Heart right ventricle (tissue), 16 donors: ENCODE data around the gene TCOF1. TPM values are rescaled to one million over a fixed set of nuclear protein-coding genes. Genes with fewer than 3 reads are reported as not detected.
A peak's percentile ranks its signal among the peaks of the same experiment; 100 is the strongest.

Experiments used
- ATAC-seq, 8 donors: fragments of 200-7000 bp; cut with Tn5 transposase; one replicate each; pipeline ENCODE4 v1.9.1; 2020; ENCODE audit warnings: mild to moderate bottlenecking in 8 of 8, moderate library complexity in 8 of 8, moderate number of reproducible peaks in 1 of 8
- DNase-seq, 2 donors: peaks; one replicate each; pipeline ENCODE4 v3.0.0-alpha.2; 2020
- H3K27ac ChIP-seq, 10 donors: fragments of 200-600 bp; sonication (generic) in 2 of 10; one replicate each; pipeline versions ENCODE4 v1.5.0 to v1.8.0; 2020 to 2022; ENCODE audit warnings: mild to moderate bottlenecking in 3 of 10
- H3K27me3 ChIP-seq, 7 donors: fragments of 200-600 bp; one replicate each; pipeline ENCODE4 v1.8.0; 2021 to 2022; ENCODE audit warnings: mild to moderate bottlenecking in 2 of 7
- H3K36me3 ChIP-seq, 9 donors: fragments of 200-600 bp; sonication (generic) in 1 of 9; one replicate each; pipeline versions ENCODE4 v1.5.0 to v1.8.0; 2020 to 2022; ENCODE audit warnings: mild to moderate bottlenecking in 2 of 9
- H3K4me1 ChIP-seq, 9 donors: fragments of 200-600 bp; sonication (generic) in 1 of 9; one replicate each; pipeline versions ENCODE4 v1.5.0 to v1.8.0; 2020 to 2022; ENCODE audit warnings: mild to moderate bottlenecking in 4 of 9
- H3K4me3 ChIP-seq, 10 donors: fragments of 200-600 bp; sonication (generic) in 2 of 10; one replicate each; pipeline versions ENCODE4 v1.5.0 to v1.8.0; 2020 to 2022; ENCODE audit warnings: mild to moderate bottlenecking in 7 of 10, moderate library complexity in 2 of 10
- H3K9me3 ChIP-seq, 11 donors: fragments of 200-600 bp in 10 of 11; sonication (generic) in 2 of 11; one replicate each; pipeline versions ENCODE4 v1.5.0 to v1.8.0; 2013 to 2022; ENCODE audit warnings: mild to moderate bottlenecking in 2 of 11, control low read depth in 1 of 11, moderate library complexity in 1 of 11
- CTCF ChIP-seq, 9 donors: fragments of 200-600 bp; sonication (generic) in 2 of 9; IDR thresholded peaks; one replicate each; pipeline versions ENCODE4 v1.5.0 to v1.8.0; 2021 to 2022; ENCODE audit warnings: antibody characterized with exemption in 9 of 9, mild to moderate bottlenecking in 5 of 9, moderate library complexity in 1 of 9
- WGBS, 2 donors: extraction: QIAGEN DNeasy Blood & Tissue Kit; methylation state at CpG; one replicate each; pipeline ENCODE4 v1.1.7; 2013; ENCODE audit warnings: inconsistent platforms in 1 of 2; 5-methylcytosine and 5-hydroxymethylcytosine counted together
- intact Hi-C, 10 donors: fragments of 100-400 bp; cut with DNase I; formaldehyde crosslinking; loops; one replicate each; pipeline versions ENCODE4 v1.11.1 to v1.14.2; 2022
- polyA plus RNA-seq, 2 donors: library from polyadenylated mRNA; stranded (reverse); fragments of 200-250 nt; gene quantifications; one replicate each; pipeline ENCODE4 v1.2.3, GENCODE V29; 2013
- total RNA-seq, 10 donors: library from RNA; stranded (reverse); fragmentation: NEBNext Ultra II Directional in 3 of 10; extraction: Animal tissue kit (Norgen Biotek cat#: 25700) in 3 of 10; gene quantifications; one replicate each; pipeline versions ENCODE4 v1.2.1 to v1.2.4, GENCODE V29; 2021 to 2023
- donor health status: Arrhythmogenic right ventricular cardiomyopathy.
- donor health status: ischemic (EF 13 %, LVEDD 7.1; RV severe dilation, severe dysfunction).
- donor health status: healthy with polysubstance abuse.
- donor health status: DM: no; HTN: yes; CAD: no.
- donor health status: DM: no; HTN: no; CAD: no.
- donor health status: ischemic (EF 25% LVEDD 6.9; RV normal size, moderate dysfunction).
- donor health status: ischemic (EF 25% LVEDD 5.7; RV mildly dilated, moderate dysfunction).
- donor health status: healthy.
- donor health status: DM: yes; HTN: yes; CAD: no.
- donor health status: Ischemic cardiomyopathy.
- donor health status: ischemic (EF 35%, LVEDD 5.7; RV mildly dilated, moderate dysfunction).
- donor health status: nonischemic (EF 11% LVEDD 7.7; RV severe dilation, severe dysfunction).
- donor health status: DM: yes; HTN: yes; CAD: no.
- donor health status: PGD.
- donor health status: ischemic (EF 29% LVEDD 5.4; RV normal size, mild dysfunction).
- donor health status: nonischemic (EF 23%, LVEDD 6.1; RV moderate dilation, normal function).

TCOF1 gene
- total and polyA plus RNA-seq, 12 donors = 12.4 to 21.3 (median 14.1) TPM

- Histone ChIP-seq H3K4me1 (peaks cover 4 to 34% (median 16%) of the 10 kb centered on the region in 9 donors), H3K27me3 (no peaks in the 10 kb centered on the region), H3K4me3 (no peak overlapping the region), H3K36me3 (no peaks in the 10 kb centered on the region), H3K27ac (peak overlapping the region in 7 of 10 donors; percentile 16 to 69 (median 42)), H3K9me3 (no peaks in the 10 kb centered on the region)
- intact Hi-C loops = loop anchor here in 7 of 10 donors (5.0 to 10.0 kb wide), 5 partner anchors 34 to 297 kb away; partner anchors contain the start of genes CDX1 (in 1 of the 7) and TCOF1 (in 1 of the 7)
- DNase-seq (no peak), ATAC-seq (no peak)
- TF ChIP-seq CTCF (IDR thresholded peaks at IDR 0.05) = no peak
- WGBS, 2 donors = 42 to 50% methylated on average over 4 of the region's 4 CpGs
These were observed 74.1 kb downstream of the TCOF1 start for GRCh38 chr5:150431574-150431973.

- TF ChIP-seq CTCF (IDR thresholded peaks at IDR 0.05) = no peak
- no peak overlapping the region for H3K4me3 ChIP-seq
- intact Hi-C loops = loop anchor here in 7 of 10 donors (5.0 to 10.0 kb wide), 5 partner anchors 37 to 300 kb away; partner anchors contain the start of genes CDX1 (in 1 of the 7) and TCOF1 (in 1 of the 7)
- H3K36me3 ChIP-seq = no peaks in the 10 kb centered on the region
- H3K27me3 ChIP-seq = no peaks in the 10 kb centered on the region
- H3K4me1 ChIP-seq = peaks cover 0 to 19% (median 8%) of the 10 kb centered on the region in 9 donors
- ATAC-seq (no peak), DNase-seq (no peak)
- 67 to 68% methylated on average over 6 of the region's 6 CpGs for WGBS, 2 donors
- no peaks in the 10 kb centered on the region for H3K9me3 ChIP-seq
- H3K27ac ChIP-seq = no peak overlapping the region
These were observed 77.0 kb downstream of the TCOF1 start for GRCh38 chr5:150434464-150434863.

- intact Hi-C loops = loop anchor here in 9 of 10 donors (1.0 to 10.0 kb wide), 7 partner anchors 34 to 301 kb away; partner anchors contain the start of genes CDX1 (in 1 of the 9) and TCOF1 (in 1 of the 9)
- TF ChIP-seq CTCF (IDR thresholded peaks at IDR 0.05) = peak; percentile 81 to 93 (median 90)
- ATAC-seq (peak; percentile 79 to 90 (median 90)), DNase-seq (peak; percentile 77 to 90)
- Histone ChIP-seq H3K27ac (no peak overlapping the region), H3K4me3 (no peak overlapping the region), H3K36me3 (peaks cover 0 to 5% (median 0%) of the 10 kb centered on the region in 9 donors), H3K27me3 (no peaks in the 10 kb centered on the region), H3K9me3 (no peaks in the 10 kb centered on the region), H3K4me1 (peaks cover 0 to 20% (median 9%) of the 10 kb centered on the region in 9 donors)
- 19 to 20% methylated on average over 13 of the region's 13 CpGs for WGBS, 2 donors
These were observed 78.7 kb downstream of the TCOF1 start for GRCh38 chr5:150436141-150436680.

GRCh38 chr5:150438873-150439546 lies 81.5 kb downstream of the TCOF1 start:
- Histone ChIP-seq H3K27ac (no peak overlapping the region), H3K36me3 (peaks cover 0 to 32% (median 11%) of the 10 kb centered on the region in 9 donors), H3K27me3 (no peaks in the 10 kb centered on the region), H3K4me1 (peaks cover 0 to 24% (median 14%) of the 10 kb centered on the region in 9 donors), H3K4me3 (no peak overlapping the region), H3K9me3 (no peaks in the 10 kb centered on the region)
- intact Hi-C loops = loop anchor here in 9 of 10 donors (5.0 to 10.0 kb wide), 6 partner anchors 37 to 304 kb away; partner anchors contain the start of genes CDX1 (in 1 of the 9) and TCOF1 (in 1 of the 9)
- 50 to 52% methylated on average over 4 of the region's 4 CpGs for WGBS, 2 donors
- TF ChIP-seq CTCF (IDR thresholded peaks at IDR 0.05) = peak in 8 of 9 donors; percentile 32 to 70 (median 53)
- DNase-seq = no peak
- no peak for ATAC-seq
